Liver (tissue), 9 donors: ENCODE results near the gene CFAP251. TPM values are rescaled to one million over a fixed set of nuclear protein-coding genes. Genes with fewer than 3 reads are reported as not detected.

Source experiments
- DNase-seq: peaks from one replicate; pipeline ENCODE4 v3.0.0-alpha.2; 2017; ENCODE audit warnings: low spot score
- H3K27ac ChIP-seq, 2 donors: one replicate each; pipeline ENCODE4 v1.7.0; 2013; ENCODE audit warnings: inconsistent platforms in 2 of 2, low read length in 2 of 2, control low read depth in 1 of 2, low read depth in 1 of 2, mild to moderate bottlenecking in 1 of 2
- H3K27me3 ChIP-seq, 4 donors: one replicate each; pipeline versions ENCODE4 v1.6.1 to v1.7.0; 2013; ENCODE audit warnings: low read length in 3 of 4, inconsistent platforms in 1 of 4, mild to moderate bottlenecking in 1 of 4, moderate library complexity in 1 of 4; ENCODE audit not compliant: control insufficient read depth in 4 of 4, insufficient read depth in 4 of 4
- H3K36me3 ChIP-seq, 4 donors: one replicate each; pipeline versions ENCODE4 v1.6.1 to v1.7.0; 2013; ENCODE audit warnings: low read length in 3 of 4, mild to moderate bottlenecking in 3 of 4, low read depth in 1 of 4, moderate library complexity in 1 of 4; ENCODE audit not compliant: control insufficient read depth in 4 of 4, insufficient read depth in 3 of 4
- H3K4me1 ChIP-seq, 4 donors: one replicate each; pipeline versions ENCODE4 v1.6.1 to v1.7.0; 2013; ENCODE audit warnings: low read length in 3 of 4, mild to moderate bottlenecking in 3 of 4, moderate library complexity in 1 of 4; ENCODE audit not compliant: control insufficient read depth in 4 of 4, insufficient read depth in 4 of 4
- H3K4me3 ChIP-seq, 3 donors: one replicate each; pipeline versions ENCODE4 v1.6.1 to v1.7.0; 2013; ENCODE audit warnings: low read length in 3 of 3, control low read depth in 1 of 3, low read depth in 1 of 3, mild to moderate bottlenecking in 1 of 3
- H3K9ac ChIP-seq, 2 donors: one replicate each; pipeline ENCODE4 v1.7.0; 2013; ENCODE audit warnings: low read length in 2 of 2, mild to moderate bottlenecking in 2 of 2, moderate library complexity in 2 of 2, control low read depth in 1 of 2, low read depth in 1 of 2
- H3K9me3 ChIP-seq, 4 donors: one replicate each; pipeline versions ENCODE4 v1.6.1 to v1.7.0; 2013; ENCODE audit warnings: low read length in 3 of 4; ENCODE audit not compliant: control insufficient read depth in 4 of 4
- ATF3 ChIP-seq: IDR thresholded peaks from 2 replicates; pipeline ENCODE4 v1.6.1; 2016; ENCODE audit warnings: antibody characterized with exemption
- EGR1 ChIP-seq, 2 donors: IDR thresholded peaks; 2 replicates each; pipeline ENCODE4 v1.6.1; 2016 to 2018; ENCODE audit warnings: antibody characterized with exemption in 2 of 2, low read depth in 2 of 2
- GABPA ChIP-seq, 2 donors: IDR thresholded peaks in 1 of 2; conservative IDR thresholded peaks in 1 of 2; 2 replicates each; pipeline ENCODE4 v1.6.1; 2016; ENCODE audit warnings: antibody characterized with exemption in 2 of 2, mild to moderate bottlenecking in 1 of 2, moderate library complexity in 1 of 2
- HNF4G ChIP-seq: IDR thresholded peaks from 2 replicates; pipeline ENCODE4 v1.6.1; 2016; ENCODE audit warnings: antibody characterized with exemption
- RAD21 ChIP-seq, 2 donors: IDR thresholded peaks; 2 replicates each; pipeline ENCODE4 v1.6.1; 2016; ENCODE audit warnings: antibody characterized with exemption in 2 of 2, mild to moderate bottlenecking in 2 of 2
- REST ChIP-seq: IDR thresholded peaks from 2 replicates; pipeline ENCODE4 v1.6.1; 2016; ENCODE audit warnings: antibody characterized with exemption, mild to moderate bottlenecking
- SP1 ChIP-seq: IDR thresholded peaks from 2 replicates; pipeline ENCODE4 v1.6.1; 2018; ENCODE audit warnings: antibody characterized with exemption, mild to moderate bottlenecking
- YY1 ChIP-seq: IDR thresholded peaks from 2 replicates; pipeline ENCODE4 v1.6.1; 2016; ENCODE audit warnings: antibody characterized with exemption, mild to moderate bottlenecking
- WGBS: extraction: QIAGEN DNeasy Blood & Tissue Kit; methylation state at CpG from one replicate; pipeline ENCODE4 v1.1.7; 2013; 5-methylcytosine and 5-hydroxymethylcytosine counted together
- polyA plus RNA-seq, 2 donors: library from polyadenylated mRNA; stranded (reverse) in 1 of 2; unstranded in 1 of 2; fragments of 200-250 nt in 1 of 2; fragments of >200 nt in 1 of 2; fragmentation: Nextera tagmentation in 1 of 2; extraction: Ambion mirVana in 1 of 2; gene quantifications; one replicate each; pipeline versions ENCODE4 v1.2.1 to v1.2.3, GENCODE V29; 2013 to 2015
- total RNA-seq, 2 donors: library from RNA; depleted of rRNA; stranded (reverse); fragments of >200 nt; gene quantifications; one replicate each; pipeline ENCODE4 v1.2.3, GENCODE V29; 2014
- TF ChIP-seq, protein P1 (sequence below): IDR thresholded peaks from 2 replicates; pipeline ENCODE4 v1.6.1; 2016; ENCODE audit warnings: antibody characterized with exemption
- donor health status: healthy.
- donor health status: healthy.
- donor health status: healthy.
- donor health status: healthy.
- donor health status: healthy.

Gene CFAP251
- total and polyA plus RNA-seq, 4 donors = 1.6 to 4.0 (median 2.0) TPM

GRCh38 chr12:121958541-121959240 is 40.3 kb downstream of the CFAP251 start (continued):
- TF ChIP-seq REST (no peak), GABPA (IDR thresholded peaks at IDR 0.05 in 1 of 2, conservative IDR thresholded peaks at IDR 0.05 in 1 of 2) (no peak), RAD21 (IDR thresholded peaks at IDR 0.05) (no peak)

GRCh38 chr12:121960541-121960940 is 42.1 kb downstream of the CFAP251 start:
- TF ChIP-seq RAD21 (IDR thresholded peaks at IDR 0.05) (no peak), HNF4G (no peak), GABPA (IDR thresholded peaks at IDR 0.05 in 1 of 2, conservative IDR thresholded peaks at IDR 0.05 in 1 of 2) (no peak), YY1 (no peak), ATF3 (no peak), SP1 (no peak), EGR1 (IDR thresholded peaks at IDR 0.05; ENCODE audit: low read depth in 2 of 2) (no peak), REST (no peak)
- TF ChIP-seq, protein P1, sequence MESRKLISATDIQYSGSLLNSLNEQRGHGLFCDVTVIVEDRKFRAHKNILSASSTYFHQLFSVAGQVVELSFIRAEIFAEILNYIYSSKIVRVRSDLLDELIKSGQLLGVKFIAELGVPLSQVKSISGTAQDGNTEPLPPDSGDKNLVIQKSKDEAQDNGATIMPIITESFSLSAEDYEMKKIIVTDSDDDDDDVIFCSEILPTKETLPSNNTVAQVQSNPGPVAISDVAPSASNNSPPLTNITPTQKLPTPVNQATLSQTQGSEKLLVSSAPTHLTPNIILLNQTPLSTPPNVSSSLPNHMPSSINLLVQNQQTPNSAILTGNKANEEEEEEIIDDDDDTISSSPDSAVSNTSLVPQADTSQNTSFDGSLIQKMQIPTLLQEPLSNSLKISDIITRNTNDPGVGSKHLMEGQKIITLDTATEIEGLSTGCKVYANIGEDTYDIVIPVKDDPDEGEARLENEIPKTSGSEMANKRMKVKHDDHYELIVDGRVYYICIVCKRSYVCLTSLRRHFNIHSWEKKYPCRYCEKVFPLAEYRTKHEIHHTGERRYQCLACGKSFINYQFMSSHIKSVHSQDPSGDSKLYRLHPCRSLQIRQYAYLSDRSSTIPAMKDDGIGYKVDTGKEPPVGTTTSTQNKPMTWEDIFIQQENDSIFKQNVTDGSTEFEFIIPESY = no peak
- 92% methylated on average over 7 of the region's 7 CpGs for WGBS

More at GRCh38 chr12:121960541-121960940, 42.1 kb downstream of the CFAP251 start:
- H3K9ac ChIP-seq = no peak overlapping the region
- H3K27me3 ChIP-seq = no peaks in the 10 kb centered on the region
- no peak overlapping the region for H3K27ac ChIP-seq
- no peaks in the 10 kb centered on the region for H3K4me1 ChIP-seq
- H3K36me3 ChIP-seq = no peaks in the 10 kb centered on the region
- no peak overlapping the region for H3K4me3 ChIP-seq
- DNase-seq = no peak
- H3K9me3 ChIP-seq = no peaks in the 10 kb centered on the region
